ENCODE measurements around the gene GNAT2. TPM values are rescaled to one million over a fixed set of nuclear protein-coding genes. Genes with fewer than 3 reads are reported as not detected.

GNAT2 gene
- total RNA-seq, 1 experiment from 2014 or later = 0.13 TPM

GRCh38 chr1:109613361-109614147, 5.9 kb downstream of the GNAT2 start:
- DNase-seq (ENCODE audit: low read depth) = no peak

GRCh38 chr1:109611308-109611990, 8.0 kb downstream of the GNAT2 start:
- no peak for DNase-seq (ENCODE audit: low read depth)

- DNase-seq (ENCODE audit: low read depth) = peak; percentile 33
These were observed 8.7 kb downstream of the GNAT2 start for GRCh38 chr1:109610609-109611307.

GRCh38 chr1:109609881-109610280, 9.5 kb downstream of the GNAT2 start:
- no peak for DNase-seq (ENCODE audit: low read depth)

DNA sequence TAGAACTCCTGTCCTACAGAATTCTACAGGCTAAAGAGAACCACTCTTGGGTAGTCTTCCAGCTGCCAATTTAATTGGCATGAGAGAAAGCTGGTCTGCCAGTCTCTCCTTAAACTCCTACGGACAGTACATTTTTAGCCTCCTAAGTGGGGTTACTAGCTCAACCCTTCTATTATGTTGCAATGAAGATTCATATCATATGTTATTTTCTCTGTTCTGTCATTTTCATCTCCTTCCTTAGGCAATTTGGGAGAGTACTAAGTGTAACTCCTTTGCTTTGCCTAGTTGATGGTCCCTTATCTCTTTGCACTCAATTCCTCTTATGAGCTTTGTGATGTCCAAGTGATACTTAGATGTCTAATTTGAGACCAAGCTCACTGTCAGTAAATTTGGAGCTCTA, 14.0 kb downstream of the GNAT2 start:
- DNase-seq (ENCODE audit: low read depth) = no peak

DNA sequence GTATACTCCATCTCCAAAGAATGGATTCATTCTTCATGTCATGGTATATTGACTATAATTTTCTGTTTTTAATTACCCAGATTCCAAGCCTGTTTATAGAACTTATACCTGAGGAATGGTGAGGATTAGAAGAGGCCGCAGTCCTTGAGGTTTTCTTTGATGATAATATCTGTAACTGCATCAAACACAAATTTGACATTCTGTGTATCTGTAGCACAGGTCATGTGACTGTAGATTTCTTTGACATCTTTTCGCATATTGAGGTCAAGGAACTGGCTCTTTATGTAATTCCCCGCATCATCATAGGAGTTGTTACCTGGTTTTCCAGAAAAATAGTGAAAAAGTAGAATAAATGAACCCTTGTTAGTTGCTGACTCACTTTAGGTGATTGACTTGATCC, 16.2 kb downstream of the GNAT2 start:
- DNase-seq (ENCODE audit: low read depth) = no peak

DNA sequence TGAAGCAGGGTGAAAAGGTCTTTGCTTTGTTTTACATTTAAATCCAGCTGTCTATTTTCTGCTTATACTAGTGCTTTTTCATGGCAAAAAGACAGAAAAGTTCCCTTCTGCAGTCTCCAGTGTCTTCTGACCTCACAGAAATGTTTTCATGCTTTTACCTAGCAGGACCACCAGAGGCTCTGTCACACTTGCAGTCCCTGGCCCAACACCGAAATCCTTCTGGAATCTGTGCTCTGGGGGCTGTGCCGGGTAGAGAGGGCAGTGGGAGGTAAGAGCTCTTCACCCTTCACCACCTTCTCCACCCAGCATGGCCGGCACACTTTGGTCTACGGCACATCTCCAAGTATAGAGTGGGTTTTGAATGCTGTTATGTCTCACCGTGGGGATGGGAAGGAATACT, 20.8 kb downstream of the GNAT2 start:
- DNase-seq (ENCODE audit: low read depth) = no peak

DNA sequence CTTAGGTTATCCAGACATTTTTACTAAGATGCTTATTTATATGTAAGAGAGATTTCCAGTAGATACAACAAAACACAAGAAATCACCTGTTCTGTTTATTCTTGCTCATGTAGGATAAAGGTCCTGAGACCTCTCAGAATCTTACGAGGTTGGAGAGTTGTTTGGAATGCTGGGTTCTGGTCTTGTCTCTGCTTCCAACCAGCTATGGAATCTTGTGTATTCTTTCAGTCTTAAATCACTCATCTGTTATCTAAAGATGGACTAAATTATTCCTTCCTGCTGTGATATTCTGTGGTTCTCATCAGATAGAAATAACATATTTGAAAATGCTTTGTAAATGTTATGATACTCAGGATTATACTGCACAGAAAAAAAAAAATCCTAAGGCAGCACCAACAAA, 21.3 kb downstream of the GNAT2 start:
- DNase-seq (ENCODE audit: low read depth) = no peak

DNA sequence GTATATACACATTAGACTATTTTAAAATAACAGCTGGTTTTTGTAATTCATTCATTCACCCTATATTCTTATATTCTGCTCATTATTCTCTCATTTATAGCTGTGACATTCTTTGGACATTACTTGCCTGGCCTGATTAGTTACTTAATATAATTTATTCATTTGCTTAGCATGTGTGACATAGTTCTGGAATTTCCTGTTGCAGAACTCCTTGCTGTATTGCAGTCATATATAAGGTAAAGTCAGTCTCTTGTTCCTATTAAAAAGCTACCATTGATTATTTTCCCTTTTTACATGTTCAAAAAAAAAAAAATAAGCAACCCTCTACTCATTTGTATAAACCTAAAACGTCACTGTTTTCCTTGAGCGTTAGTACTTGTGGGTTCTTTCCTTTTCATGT, 23.9 kb downstream of the GNAT2 start:
- no peak for DNase-seq (ENCODE audit: low read depth)

GRCh38 chr1:109592916-109593315, 26.5 kb downstream of the GNAT2 start:
- DNase-seq (ENCODE audit: low read depth) = no peak

- DNase-seq (ENCODE audit: low read depth) = no peak
These were observed 29.7 kb downstream of the GNAT2 start for GRCh38 chr1:109589679-109590078.

GRCh38 chr1:109589177-109589576, 30.2 kb downstream of the GNAT2 start:
- DNase-seq (ENCODE audit: low read depth) = no peak

GRCh38 chr1:109586055-109586454, 33.4 kb downstream of the GNAT2 start:
- DNase-seq (ENCODE audit: low read depth) = no peak

- DNase-seq (ENCODE audit: low read depth) = no peak
These were observed 34.6 kb downstream of the GNAT2 start for GRCh38 chr1:109584766-109585165.

GRCh38 chr1:109582021-109582420, 37.4 kb downstream of the GNAT2 start:
- DNase-seq (ENCODE audit: low read depth) = no peak

DNA sequence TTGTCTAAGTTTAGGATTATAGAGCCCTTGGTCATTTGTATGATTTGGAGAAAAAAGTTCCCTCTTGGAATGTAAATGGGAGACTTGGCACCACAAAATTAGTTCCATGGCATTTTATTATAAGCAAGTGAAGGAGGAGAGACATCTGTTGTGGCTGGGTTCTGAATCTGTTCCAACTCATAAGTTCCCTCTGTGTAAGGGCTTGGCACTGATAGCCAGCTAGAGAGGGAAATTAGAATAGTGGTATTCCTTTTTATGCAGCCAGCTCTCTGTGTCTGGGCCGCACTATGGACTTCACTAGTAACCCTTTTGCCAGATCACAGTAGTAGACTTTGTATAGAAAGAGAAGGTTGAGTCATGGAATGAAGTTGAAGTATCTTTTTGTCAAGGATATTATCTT, 39.9 kb downstream of the GNAT2 start:
- DNase-seq (ENCODE audit: low read depth) = no peak

DNA sequence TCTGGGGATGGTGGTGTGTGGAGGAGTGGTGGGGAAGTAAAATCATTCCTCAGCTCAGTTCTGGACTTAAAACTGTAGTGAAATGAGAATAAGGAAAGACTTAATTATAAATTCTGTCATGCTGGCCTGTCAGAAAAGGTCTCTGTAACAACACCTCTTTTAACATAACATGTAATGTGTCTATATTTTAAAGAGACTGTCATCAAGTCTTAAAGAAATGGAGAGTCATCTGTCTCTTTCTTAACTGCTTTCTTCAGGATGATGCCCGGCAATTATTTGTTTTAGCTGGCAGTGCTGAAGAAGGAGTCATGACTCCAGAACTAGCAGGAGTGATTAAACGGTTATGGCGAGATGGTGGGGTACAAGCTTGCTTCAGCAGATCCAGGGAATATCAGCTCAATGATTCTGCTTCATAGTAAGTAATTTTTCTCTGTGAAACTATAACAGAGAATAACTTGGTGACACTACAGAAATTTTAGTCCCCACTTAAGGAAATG, 40.4 kb downstream of the GNAT2 start:
- DNase-seq (ENCODE audit: low read depth) = no peak

DNA sequence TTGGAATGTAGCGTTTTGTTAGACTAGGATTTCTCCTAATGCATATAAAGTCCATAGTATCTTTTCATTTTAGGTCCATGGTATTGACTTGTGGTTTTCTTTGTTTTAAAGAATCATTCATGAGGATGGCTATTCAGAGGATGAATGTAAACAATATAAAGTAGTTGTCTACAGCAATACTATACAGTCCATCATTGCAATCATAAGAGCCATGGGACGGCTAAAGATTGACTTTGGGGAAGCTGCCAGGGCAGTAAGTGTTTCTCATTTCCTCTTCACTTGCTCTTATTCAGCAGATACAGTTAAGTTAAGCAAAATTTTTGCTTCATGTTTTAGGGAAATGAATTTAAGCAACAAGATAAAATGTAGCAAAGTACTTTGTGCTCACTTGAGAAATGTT, 45.6 kb downstream of the GNAT2 start:
- DNase-seq (ENCODE audit: low read depth) = no peak

DNA sequence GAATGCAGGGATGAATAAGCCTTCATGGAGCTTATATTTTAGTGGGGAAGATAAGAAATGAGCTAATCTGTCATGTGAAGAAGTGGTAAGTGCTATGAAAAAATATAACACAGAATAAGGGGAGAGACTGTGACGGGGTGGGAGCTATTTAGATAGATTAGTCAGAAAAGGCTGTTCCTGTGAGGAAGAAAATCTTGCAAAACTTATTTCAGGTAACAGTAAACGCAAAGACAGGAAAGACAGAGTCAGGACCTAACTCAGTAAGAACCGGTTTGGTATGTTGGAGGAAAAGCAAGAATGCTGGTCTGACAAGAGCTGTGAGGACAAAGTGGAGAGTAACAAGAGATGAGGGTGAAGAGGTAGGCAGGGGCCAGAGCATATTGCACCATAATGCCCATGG, 49.0 kb downstream of the GNAT2 start:
- DNase-seq (ENCODE audit: low read depth) = no peak

- no peak for DNase-seq (ENCODE audit: low read depth)
These were observed 50.1 kb downstream of the GNAT2 start for GRCh38 chr1:109569323-109569722.

DNA sequence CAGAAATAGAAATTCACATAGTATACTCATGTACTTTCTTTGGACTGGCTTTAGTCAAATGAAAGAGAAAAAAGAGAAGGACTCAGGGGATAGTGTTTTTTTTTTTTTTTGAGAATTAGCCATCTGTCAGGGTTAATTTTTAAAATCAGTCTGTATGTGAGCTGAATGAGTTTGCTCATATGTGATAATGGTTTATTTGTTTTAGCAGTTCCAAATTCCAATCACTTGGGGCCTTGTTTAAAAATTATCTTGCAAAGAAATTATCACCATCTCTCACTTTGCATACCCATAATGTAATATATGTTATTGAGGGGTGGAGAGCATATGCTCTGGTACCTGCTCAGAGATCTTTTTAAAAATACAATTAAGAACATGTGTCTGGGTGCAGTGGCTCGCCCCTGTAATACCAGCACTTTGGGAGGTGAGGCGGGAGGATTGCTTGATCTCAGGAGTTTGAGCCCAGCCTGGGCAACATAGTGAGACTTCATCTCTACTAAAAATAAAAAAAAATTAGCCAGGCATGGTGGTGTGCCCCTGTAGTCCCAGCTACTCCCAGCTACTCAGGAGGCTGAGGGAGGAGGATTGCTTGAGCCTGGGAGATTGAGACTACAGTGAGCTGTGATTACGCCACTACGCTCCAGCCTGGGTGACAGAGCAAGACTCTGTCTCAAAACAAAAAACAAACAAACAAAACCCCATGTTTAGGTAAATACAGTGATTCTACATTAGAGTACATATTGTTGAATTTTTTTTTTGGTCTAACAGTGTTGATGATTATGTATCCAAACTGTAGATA, 51.3 kb downstream of the GNAT2 start:
- no peak for DNase-seq (ENCODE audit: low read depth)

Measured in HT1080 (cell line).